Fibroblast of villous mesenchyme (primary cell): Measurements from ENCODE around the gene DIPK2A. TPM values are rescaled to one million over a fixed set of nuclear protein-coding genes. Genes with fewer than 3 reads are reported as not detected.

Source experiments
- DNase-seq: peaks from one replicate; pipeline ENCODE4 v3.0.0-alpha.2; 2010; ENCODE audit warnings: low read depth
- H3K4me3 ChIP-seq: 2 replicates; pipeline ENCODE4 v1.5.1; 2011; ENCODE audit warnings: low read depth, mild to moderate bottlenecking, low read length
- CTCF ChIP-seq: IDR thresholded peaks from 2 replicates; pipeline ENCODE4 v1.5.1; 2012; ENCODE audit warnings: low read depth, mild to moderate bottlenecking, low read length; ENCODE audit not compliant: insufficient read depth
- total RNA-seq: library from RNA; depleted of rRNA; stranded (reverse); fragments of >200 nt; gene quantifications from 2 replicates; pipeline ENCODE4 v1.2.3, GENCODE V29; 2012

The DIPK2A gene
- total RNA-seq, 1 donor, result 44.9 TPM

- TF ChIP-seq CTCF, result no peak
- no peak overlapping the region for H3K4me3 ChIP-seq
- no peak for DNase-seq
Observed at GRCh38 chr3:144015133-144015532, 43.5 kb downstream of the DIPK2A start.

GRCh38 chr3:144018776-144019175 lies 47.2 kb downstream of the DIPK2A start:
- DNase-seq, result peak; percentile 44
- no peak overlapping the region for H3K4me3 ChIP-seq
- TF ChIP-seq CTCF, result no peak

Other genes with a start within 250 kb of the DIPK2A start
- 2.9 and 3.5 TPM in 2 replicates for gene SLC9A9, start 123.4 kb upstream of the DIPK2A start, total RNA-seq